BLaER1 treated with 17β-estradiol and CSF1 and Interleukin-3, amounts not matched to agents 10 nM and 100 nM (cell line): Measurements from ENCODE around the gene OLFM1.
A peak's percentile ranks its signal among the peaks of the same experiment; 100 is the strongest.

Experiments used
- H3K27ac ChIP-seq, 11 experiments: shearing (Covaris generic); formaldehyde crosslinking; 2 replicates each; pipeline ENCODE4 v1.8.1; 2022
- H3K27me3 ChIP-seq, 11 experiments: shearing (Covaris generic); formaldehyde crosslinking; 2 replicates each; pipeline ENCODE4 v1.8.1; 2022
- H3K36me3 ChIP-seq, 11 experiments: shearing (Covaris generic); formaldehyde crosslinking; 2 replicates each; pipeline ENCODE4 v1.8.1; 2022
- H3K4me1 ChIP-seq, 10 experiments: shearing (Covaris generic); formaldehyde crosslinking; 2 replicates each; pipeline ENCODE4 v1.8.1; 2022
- H3K4me2 ChIP-seq, 11 experiments: shearing (Covaris generic); formaldehyde crosslinking; 2 replicates each; pipeline ENCODE4 v1.8.1; 2022
- H3K4me3 ChIP-seq, 10 experiments: shearing (Covaris generic); formaldehyde crosslinking; 2 replicates each; pipeline ENCODE4 v1.8.1; 2022
- H3K9ac ChIP-seq, 11 experiments: shearing (Covaris generic); formaldehyde crosslinking; 2 replicates each; pipeline ENCODE4 v1.8.1; 2022
- H3K9me3 ChIP-seq, 11 experiments: shearing (Covaris generic); formaldehyde crosslinking; replicated peaks in 1 of 11; 2 replicates each; pipeline ENCODE4 v1.8.1; 2022
- H4K20me1 ChIP-seq, 11 experiments: shearing (Covaris generic); formaldehyde crosslinking; 2 replicates each; pipeline ENCODE4 v1.8.1; 2022
- Cebpa-rat ChIP-seq, 11 experiments: shearing (Covaris generic); IDR thresholded peaks; 2 replicates each; pipeline ENCODE4 v1.8.1; 2022

Gene OLFM1

DNA sequence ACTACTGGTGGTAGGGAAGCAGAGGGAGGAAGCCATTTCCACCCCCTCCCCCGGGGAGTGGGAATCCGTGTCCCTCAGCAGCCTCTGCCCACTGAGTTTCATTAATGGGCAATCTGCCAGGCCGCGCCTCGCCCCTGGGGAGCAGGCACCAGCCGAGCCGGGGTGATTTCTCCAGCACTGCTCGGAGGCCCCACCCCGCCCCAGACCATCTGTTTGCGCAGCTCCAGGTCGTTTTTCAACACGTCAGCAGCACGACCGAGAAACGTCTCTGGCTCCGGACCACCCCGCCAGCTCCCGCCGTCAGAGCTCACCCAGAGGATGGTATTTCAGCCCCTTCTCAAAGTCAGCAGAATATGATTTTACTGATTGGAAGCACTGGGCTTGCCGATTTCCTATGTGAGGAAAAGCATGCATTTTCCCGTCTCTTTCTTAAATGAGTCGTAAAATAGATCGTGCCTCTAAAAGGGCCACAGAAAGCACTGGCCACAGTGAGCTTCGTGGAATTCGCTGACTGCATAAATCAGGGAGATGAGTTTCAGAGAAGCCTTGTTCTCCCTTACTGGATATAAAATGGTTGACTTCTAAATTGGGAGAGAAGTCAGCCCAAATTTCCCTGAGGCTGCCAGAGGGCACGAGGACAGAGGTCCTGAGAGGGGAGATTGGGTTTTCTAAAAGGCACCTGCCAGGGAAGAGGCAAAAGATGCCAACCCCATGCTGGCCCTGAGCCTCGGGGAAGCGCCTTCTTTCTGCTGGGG lies 47.0 kb downstream of the OLFM1 start:
- Histone ChIP-seq H4K20me1 (no peaks in the 10 kb centered on the region), H3K4me2 (peak overlapping the region in 9 of 11 experiments; percentile 17 to 60 (median 39); a peak in 13 of 22 replicates), H3K9ac (no peak overlapping the region), H3K4me3 (no peak overlapping the region), H3K9me3 (peaks cover 27 to 47% (median 38%) of the 10 kb centered on the region in 11 experiments), H3K27me3 (no peaks in the 10 kb centered on the region), H3K36me3 (no peaks in the 10 kb centered on the region), H3K27ac (no peak overlapping the region), H3K4me1 (peaks cover 14 to 45% (median 40%) of the 10 kb centered on the region in 10 experiments)
- no peak for TF ChIP-seq Cebpa-rat (IDR thresholded peaks at IDR 0.05)

DNA sequence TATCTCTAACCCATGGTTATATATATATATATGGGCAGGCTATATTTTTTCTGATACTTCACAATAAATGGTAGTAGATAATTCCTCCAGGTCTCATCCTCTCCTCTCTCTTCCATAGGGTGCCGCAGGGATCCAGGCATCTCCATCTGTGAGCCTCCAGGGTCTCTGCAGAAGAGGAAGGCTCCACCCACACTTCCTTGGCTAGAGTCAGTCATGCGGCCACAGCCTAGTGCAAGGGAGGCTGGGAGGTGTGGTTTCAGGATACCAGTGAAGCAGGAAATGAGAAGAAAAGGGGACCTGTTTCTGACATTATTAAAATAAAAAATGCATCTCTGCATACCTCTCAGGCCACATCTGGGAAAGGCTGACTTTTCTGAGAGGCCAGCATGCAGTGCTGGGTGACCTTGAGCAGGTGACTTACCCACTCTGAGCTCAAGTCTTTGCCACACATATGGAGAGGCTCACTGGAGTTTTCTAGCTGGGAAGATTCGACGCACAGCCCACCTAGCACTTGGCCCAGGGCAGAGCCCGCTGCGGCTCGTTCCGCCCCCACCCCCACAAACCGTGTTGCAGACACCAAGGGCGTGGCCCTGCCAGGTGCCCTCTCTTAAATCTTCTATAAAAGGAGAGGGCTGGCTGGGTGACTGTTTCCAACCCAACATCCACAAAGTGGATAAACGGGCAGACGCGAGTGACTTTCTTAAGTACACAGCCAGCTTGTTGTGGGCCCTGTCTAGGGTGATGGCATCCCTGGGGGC lies 47.9 kb downstream of the OLFM1 start:
- H4K20me1 ChIP-seq, result no peaks in the 10 kb centered on the region
- peaks cover 12 to 44% (median 40%) of the 10 kb centered on the region in 10 experiments for H3K4me1 ChIP-seq
- H3K4me3 ChIP-seq, result no peak overlapping the region
- no peak overlapping the region for H3K27ac ChIP-seq
- H3K4me2 ChIP-seq, result peak overlapping the region in 7 of 11 experiments; percentile 19 to 48 (median 36); a peak in 11 of 22 replicates
- H3K27me3 ChIP-seq, result no peaks in the 10 kb centered on the region
- H3K9ac ChIP-seq, result no peak overlapping the region
- H3K9me3 ChIP-seq, result peaks cover 25 to 43% (median 38%) of the 10 kb centered on the region in 11 experiments
- no peaks in the 10 kb centered on the region for H3K36me3 ChIP-seq
- TF ChIP-seq Cebpa-rat (IDR thresholded peaks at IDR 0.05), result no peak

DNA sequence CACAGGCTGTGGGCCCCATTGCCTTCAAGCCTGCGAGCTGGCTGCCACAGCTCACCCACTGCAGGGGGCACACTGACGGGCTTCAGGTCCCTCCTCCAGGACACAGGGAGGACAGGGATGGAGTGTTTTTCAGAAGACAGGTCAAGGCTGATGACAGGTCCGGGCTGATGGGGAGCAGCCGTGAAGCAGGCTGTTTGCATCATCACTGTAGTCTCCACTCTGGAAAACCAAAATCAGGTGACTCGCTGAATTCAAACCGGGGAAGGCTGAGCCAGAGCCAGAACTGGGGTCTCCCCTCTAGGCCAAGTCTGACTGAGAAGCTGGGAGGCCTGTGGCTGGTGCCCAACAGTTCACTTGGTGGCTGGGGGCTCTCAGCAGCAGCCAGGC lies 48.5 kb downstream of the OLFM1 start:
- no peaks in the 10 kb centered on the region for H3K27me3 ChIP-seq
- no peak overlapping the region for H3K9ac ChIP-seq
- peaks cover 20 to 43% (median 34%) of the 10 kb centered on the region in 11 experiments for H3K9me3 ChIP-seq
- TF ChIP-seq Cebpa-rat (IDR thresholded peaks at IDR 0.05), result no peak
- no peaks in the 10 kb centered on the region for H3K36me3 ChIP-seq
- no peaks in the 10 kb centered on the region for H4K20me1 ChIP-seq
- no peak overlapping the region for H3K4me3 ChIP-seq
- H3K27ac ChIP-seq, result no peak overlapping the region
- peaks cover 6 to 44% (median 40%) of the 10 kb centered on the region in 10 experiments for H3K4me1 ChIP-seq
- H3K4me2 ChIP-seq, result peak overlapping the region in 6 of 11 experiments; percentile 19 to 48 (median 36); a peak in 5 of 22 replicates

DNA sequence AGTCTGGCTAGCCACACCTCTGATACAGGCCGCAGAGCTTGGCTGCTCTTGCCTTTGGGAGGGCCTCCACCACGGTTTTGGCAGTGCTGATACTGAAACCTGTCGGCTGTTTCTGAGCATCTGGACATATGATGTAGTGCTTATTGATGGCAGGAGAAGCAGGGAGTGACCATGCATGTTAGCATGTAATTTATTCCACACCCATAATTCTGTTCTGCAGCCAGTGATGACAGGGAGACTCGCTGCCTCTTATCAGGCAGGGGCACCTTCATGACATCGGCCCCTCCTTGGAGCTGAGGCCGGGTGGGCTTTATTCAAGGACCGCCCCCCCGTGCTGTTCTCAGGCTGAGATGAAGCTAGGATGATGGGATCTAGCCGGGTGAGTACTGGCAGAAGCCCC lies 49.0 kb downstream of the OLFM1 start:
- H3K27ac ChIP-seq, result no peak overlapping the region; a peak in 1 of 22 replicates
- TF ChIP-seq Cebpa-rat (IDR thresholded peaks at IDR 0.05), result no peak
- H3K9me3 ChIP-seq, result peaks cover 18 to 46% (median 30%) of the 10 kb centered on the region in 11 experiments
- H3K27me3 ChIP-seq, result no peaks in the 10 kb centered on the region
- H3K36me3 ChIP-seq, result no peaks in the 10 kb centered on the region
- no peak overlapping the region for H3K9ac ChIP-seq
- H3K4me3 ChIP-seq, result no peak overlapping the region
- H4K20me1 ChIP-seq, result no peaks in the 10 kb centered on the region
- H3K4me1 ChIP-seq, result peaks cover 4 to 44% (median 40%) of the 10 kb centered on the region in 10 experiments; a peak in 18 of 20 replicates
- H3K4me2 ChIP-seq, result no peak overlapping the region

DNA sequence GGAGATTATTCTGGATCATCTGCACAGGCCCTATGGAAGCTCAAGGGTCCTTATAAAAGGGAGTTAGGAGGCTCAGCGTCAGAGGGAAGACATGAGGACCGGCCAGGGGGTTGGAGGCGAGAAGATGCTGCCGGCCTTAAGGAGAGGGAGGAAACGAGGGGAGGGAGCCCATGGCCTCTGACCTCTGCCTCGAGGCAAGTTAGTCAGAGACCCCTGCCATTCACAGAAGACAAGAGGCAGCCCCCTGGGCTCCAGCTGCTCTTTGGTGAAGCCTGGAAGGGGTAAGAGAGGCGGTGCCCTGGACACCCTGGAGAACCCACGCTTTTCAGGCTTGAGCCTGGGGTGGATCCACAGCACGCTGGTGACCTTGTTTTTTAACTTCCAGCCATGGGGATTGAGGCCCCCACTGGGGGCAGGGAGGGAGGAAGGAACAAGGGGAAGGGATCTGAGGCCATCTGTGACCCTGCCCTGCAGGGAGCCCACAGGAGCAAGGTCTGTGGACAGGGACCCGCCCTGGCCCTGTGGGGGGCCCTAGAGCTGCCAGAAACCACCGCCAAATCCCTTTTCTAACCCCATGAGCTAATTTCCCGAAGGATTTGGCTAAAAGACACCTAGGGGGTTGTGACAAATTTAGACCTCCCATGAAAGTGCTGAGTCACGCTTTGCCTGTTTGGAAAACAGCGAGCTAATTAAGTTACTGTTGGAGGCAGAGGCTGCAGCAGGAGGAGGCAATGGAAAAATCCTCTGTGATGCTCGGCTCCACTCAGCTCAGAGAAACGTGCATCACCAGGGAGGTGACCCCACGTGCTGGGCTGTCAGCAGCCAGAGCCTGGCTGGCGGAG lies 49.7 kb downstream of the OLFM1 start:
- H3K4me2 ChIP-seq, result peak overlapping the region in 10 of 11 experiments; percentile 24 to 75 (median 55); a peak in 17 of 22 replicates
- no peaks in the 10 kb centered on the region for H3K36me3 ChIP-seq
- no peaks in the 10 kb centered on the region for H4K20me1 ChIP-seq
- peaks cover 4 to 44% (median 40%) of the 10 kb centered on the region in 10 experiments; a peak in 18 of 20 replicates for H3K4me1 ChIP-seq
- H3K27me3 ChIP-seq, result no peaks in the 10 kb centered on the region
- TF ChIP-seq Cebpa-rat (IDR thresholded peaks at IDR 0.05), result no peak
- peak overlapping the region in 6 of 11 experiments; percentile 4 to 53 (median 8); a peak in 5 of 22 replicates for H3K27ac ChIP-seq
- peak overlapping the region in 1 of 11 experiments; percentile 17; a peak in 1 of 22 replicates for H3K9ac ChIP-seq
- H3K9me3 ChIP-seq, result peaks cover 18 to 46% (median 26%) of the 10 kb centered on the region in 11 experiments
- no peak overlapping the region for H3K4me3 ChIP-seq

DNA sequence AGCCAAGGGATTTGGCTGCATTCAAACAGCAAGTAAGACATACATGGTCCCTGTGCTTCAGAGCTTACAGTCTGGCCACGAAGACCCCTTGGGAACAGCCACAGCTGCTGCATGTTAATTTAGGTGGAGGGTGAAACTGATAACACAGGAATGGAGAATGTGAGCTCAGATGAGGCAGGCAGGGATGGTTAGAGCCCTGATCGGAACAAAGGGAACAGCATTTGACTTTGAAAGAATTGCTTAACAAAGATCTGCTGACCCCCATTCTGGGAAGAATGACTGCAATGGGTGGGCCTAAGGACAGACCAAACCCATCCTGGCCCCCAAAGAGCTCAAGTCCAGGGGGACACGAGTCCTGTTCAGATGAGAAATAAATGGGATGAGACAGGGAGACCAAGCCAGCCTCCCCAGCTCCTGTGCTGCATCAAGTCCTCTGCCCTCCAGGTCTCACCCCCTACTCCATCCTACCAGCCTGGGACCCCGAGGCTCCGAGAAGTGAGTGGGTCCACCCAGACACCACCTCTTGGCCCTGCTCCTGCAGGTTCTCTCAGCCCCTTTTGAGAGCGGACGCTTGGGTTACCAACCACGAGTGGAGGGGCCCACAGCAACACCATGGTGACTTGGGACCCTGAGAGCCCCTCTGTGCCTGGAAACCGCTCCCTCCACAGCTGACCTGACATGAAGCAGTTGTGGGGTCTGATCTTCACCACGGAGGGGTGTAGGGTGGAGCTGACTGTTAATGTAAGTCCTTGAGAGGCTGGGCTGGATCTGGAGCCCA lies 50.8 kb downstream of the OLFM1 start:
- H3K4me2 ChIP-seq, result peak overlapping the region in 8 of 11 experiments; percentile 48 to 75 (median 58); a peak in 15 of 22 replicates
- H3K4me1 ChIP-seq, result peaks cover 4 to 43% (median 38%) of the 10 kb centered on the region in 10 experiments; a peak in 18 of 20 replicates
- H3K4me3 ChIP-seq, result 0 out of 20 replicates have a peak overlapping the region, but pooled peaks of 1 of the 10 experiments have one; percentile 15
- H3K27me3 ChIP-seq, result no peaks in the 10 kb centered on the region
- H4K20me1 ChIP-seq, result no peaks in the 10 kb centered on the region
- H3K27ac ChIP-seq, result no peak overlapping the region; a peak in 1 of 22 replicates
- no peaks in the 10 kb centered on the region for H3K36me3 ChIP-seq
- no peak overlapping the region for H3K9ac ChIP-seq
- no peak for TF ChIP-seq Cebpa-rat (IDR thresholded peaks at IDR 0.05)
- H3K9me3 ChIP-seq, result peaks cover 18 to 46% (median 26%) of the 10 kb centered on the region in 11 experiments

DNA sequence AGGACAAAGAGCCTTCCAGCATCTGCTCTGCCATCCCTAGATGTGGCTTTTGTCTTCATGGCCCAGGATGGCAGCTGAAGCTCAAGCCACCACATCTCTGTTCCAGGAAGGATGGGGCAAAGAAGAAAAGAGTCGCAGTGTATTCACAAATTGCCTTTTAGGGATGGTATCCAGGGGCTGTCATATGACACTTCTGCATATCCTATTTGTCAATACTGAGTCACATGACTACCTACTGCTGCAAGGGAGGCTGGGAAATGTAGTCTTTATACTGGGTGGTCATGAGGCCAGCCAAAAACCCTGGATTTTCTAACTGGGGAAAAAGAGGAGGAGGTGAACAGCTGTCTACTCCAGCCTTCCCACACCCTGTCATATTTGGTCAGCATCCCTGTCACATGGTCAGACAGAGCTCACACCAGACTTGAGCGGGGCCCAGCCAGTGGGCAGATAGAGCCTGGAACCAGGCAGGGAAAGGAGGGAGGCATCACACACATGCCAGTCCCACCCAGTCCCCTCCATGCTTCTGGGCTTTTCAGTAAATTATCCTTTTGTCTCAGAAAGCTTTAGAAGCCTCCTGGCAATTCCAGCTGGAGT lies 52.0 kb downstream of the OLFM1 start:
- Histone ChIP-seq H3K27ac (no peak overlapping the region), H3K9ac (no peak overlapping the region), H3K4me2 (no peak overlapping the region), H3K27me3 (peaks cover 0 to 3% (median 0%) of the 10 kb centered on the region in 11 experiments; a peak in 1 of 22 replicates), H3K9me3 (peaks cover 18 to 43% (median 26%) of the 10 kb centered on the region in 11 experiments), H3K36me3 (no peaks in the 10 kb centered on the region), H3K4me1 (peaks cover 4 to 36% (median 29%) of the 10 kb centered on the region in 10 experiments; a peak in 18 of 20 replicates), H3K4me3 (no peak overlapping the region), H4K20me1 (0 out of 22 replicates have a peak, but pooled peaks cover 0 to under 1% (median 0%) of the 10 kb centered on the region in 11 experiments)
- TF ChIP-seq Cebpa-rat (IDR thresholded peaks at IDR 0.05), result no peak
